ENCODE results near the gene MYL12A.

MYL12A gene

GRCh38 chr18:3305354-3305762, 57.8 kb downstream of the MYL12A start:
- TF ChIP-seq MAX (IDR thresholded peaks at IDR 0.05; ENCODE audit: low read depth, low read length) (peak; percentile 74), MYC (IDR thresholded peaks at IDR 0.05; ENCODE audit: low read depth, low read length) (peak; percentile 14; the same call in 1 of the 2 replicates), CTCF (IDR thresholded peaks at IDR 0.05; ENCODE audit: low read depth, low read length) (no peak)
- DNase-seq (ENCODE audit: low read depth), result peak; percentile 77
- H3K4me3 ChIP-seq (ENCODE audit: low read depth, low read length), result no peak overlapping the region

Measured in NB4 (cell line).